HUES64 (cell line): ENCODE data around the gene TSBP1.
"Not testable (repeated sequence)": the region's sequence is repeated elsewhere in the genome, so short reads cannot be mapped to it uniquely, and the experiment has no call there.

ENCODE experiments used
- H3K27ac ChIP-seq: 2 replicates; pipeline ENCODE4 v1.7.0; 2013; ENCODE audit warnings: low read depth, low read length, inconsistent platforms
- H3K27me3 ChIP-seq: 2 replicates; pipeline ENCODE4 v1.6.1; 2013; ENCODE audit warnings: mild to moderate bottlenecking, low read length; ENCODE audit not compliant: insufficient read depth
- H3K36me3 ChIP-seq: 2 replicates; pipeline ENCODE4 v1.6.1; 2013; ENCODE audit warnings: mild to moderate bottlenecking, low read length; ENCODE audit not compliant: insufficient read depth
- H3K4me1 ChIP-seq: 2 replicates; pipeline ENCODE4 v1.6.1; 2013; ENCODE audit warnings: mild to moderate bottlenecking, low read length, moderate library complexity; ENCODE audit not compliant: insufficient read depth
- H3K4me3 ChIP-seq: 2 replicates; pipeline ENCODE4 v1.5.1; 2013; ENCODE audit warnings: mild to moderate bottlenecking, low read length, moderate library complexity
- H3K9ac ChIP-seq: 2 replicates; pipeline ENCODE4 v1.6.1; 2013; ENCODE audit warnings: mild to moderate bottlenecking, low read depth, low read length
- H3K9me3 ChIP-seq: 2 replicates; pipeline ENCODE4 v1.6.1; 2013; ENCODE audit warnings: low read depth, low read length; ENCODE audit not compliant: insufficient read depth
- WGBS: fragments of 150-250, 120-280 bp; methylation state at CpG from one replicate; pipeline ENCODE4 v1.1.7; 2013; ENCODE audit warnings: missing lambda C conversion rate; 5-methylcytosine and 5-hydroxymethylcytosine counted together

The TSBP1 gene

GRCh38 chr6:32318501-32318900 lies 53.2 kb downstream of the TSBP1 start:
- Histone ChIP-seq H3K36me3 (no peaks in the 10 kb centered on the region), H3K27ac (no peak overlapping the region), H3K27me3 (no peaks in the 10 kb centered on the region)

DNA sequence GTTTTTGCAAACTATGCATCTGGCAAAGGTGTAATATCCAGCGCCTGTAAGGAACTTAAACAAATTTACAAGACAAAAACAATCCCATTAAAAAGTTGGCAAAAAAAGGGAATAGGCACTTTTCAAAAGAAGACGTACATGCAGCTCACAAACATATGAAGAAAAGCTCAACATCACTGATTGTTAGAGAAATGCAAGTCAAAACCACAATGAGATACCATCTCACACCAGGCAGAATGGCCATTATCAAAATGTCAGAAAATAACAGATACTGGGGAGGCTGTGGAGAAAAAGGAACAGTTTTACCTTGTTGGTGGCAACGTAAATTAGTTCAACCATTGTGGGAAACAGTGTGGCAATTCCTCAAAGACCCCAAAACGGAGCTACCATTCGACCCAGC lies 54.2 kb downstream of the TSBP1 start:
- 90% methylated on average over 5 of the region's 5 CpGs for WGBS
- no peaks in the 10 kb centered on the region for H3K36me3 ChIP-seq
- H3K4me1 ChIP-seq = 0 out of 2 replicates have a peak, but pooled peaks cover 3% of the 10 kb centered on the region

More at GRCh38 chr6:32318501-32318900, 53.2 kb downstream of the TSBP1 start:
- Histone ChIP-seq H3K9me3 (no peaks in the 10 kb centered on the region), H3K4me3 (no peak overlapping the region), H3K4me1 (0 out of 2 replicates have a peak, but pooled peaks cover 3% of the 10 kb centered on the region), H3K9ac (no peak overlapping the region)

DNA sequence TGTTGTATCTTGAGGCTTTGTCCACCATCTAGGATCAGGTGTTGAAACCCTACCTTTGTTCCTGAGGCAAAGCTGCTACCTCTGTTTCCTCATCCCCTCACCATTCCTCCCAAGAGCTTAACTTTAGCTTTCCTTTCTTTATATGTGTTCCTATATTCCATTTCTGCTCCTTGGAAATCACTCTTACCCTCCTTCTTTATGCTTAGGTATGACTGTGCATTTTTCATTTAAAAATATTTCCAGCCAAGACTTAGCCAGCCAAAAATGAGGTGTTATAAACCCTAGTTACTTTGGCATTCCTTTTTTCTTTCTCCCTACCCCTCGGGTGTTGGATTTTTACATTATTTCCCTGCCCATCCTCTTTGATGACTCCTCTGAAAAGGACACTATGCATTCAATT lies 57.7 kb downstream of the TSBP1 start:
- 97% methylated on average over 1 of the region's 1 CpG for WGBS
- H3K9ac ChIP-seq = no peak overlapping the region
- 0 out of 2 replicates have a peak, but pooled peaks cover 6% of the 10 kb centered on the region for H3K4me1 ChIP-seq
- H3K9me3 ChIP-seq = no peaks in the 10 kb centered on the region
- H3K27me3 ChIP-seq = no peaks in the 10 kb centered on the region
- no peak overlapping the region for H3K4me3 ChIP-seq
- H3K36me3 ChIP-seq = no peaks in the 10 kb centered on the region
- no peak overlapping the region for H3K27ac ChIP-seq

More for the DNA sequence above, 54.2 kb downstream of the TSBP1 start:
- H3K9me3 ChIP-seq = no peaks in the 10 kb centered on the region
- H3K27ac ChIP-seq = no peak overlapping the region
- H3K4me3 ChIP-seq = no peak overlapping the region
- H3K27me3 ChIP-seq = no peaks in the 10 kb centered on the region
- H3K9ac ChIP-seq = no peak overlapping the region

DNA sequence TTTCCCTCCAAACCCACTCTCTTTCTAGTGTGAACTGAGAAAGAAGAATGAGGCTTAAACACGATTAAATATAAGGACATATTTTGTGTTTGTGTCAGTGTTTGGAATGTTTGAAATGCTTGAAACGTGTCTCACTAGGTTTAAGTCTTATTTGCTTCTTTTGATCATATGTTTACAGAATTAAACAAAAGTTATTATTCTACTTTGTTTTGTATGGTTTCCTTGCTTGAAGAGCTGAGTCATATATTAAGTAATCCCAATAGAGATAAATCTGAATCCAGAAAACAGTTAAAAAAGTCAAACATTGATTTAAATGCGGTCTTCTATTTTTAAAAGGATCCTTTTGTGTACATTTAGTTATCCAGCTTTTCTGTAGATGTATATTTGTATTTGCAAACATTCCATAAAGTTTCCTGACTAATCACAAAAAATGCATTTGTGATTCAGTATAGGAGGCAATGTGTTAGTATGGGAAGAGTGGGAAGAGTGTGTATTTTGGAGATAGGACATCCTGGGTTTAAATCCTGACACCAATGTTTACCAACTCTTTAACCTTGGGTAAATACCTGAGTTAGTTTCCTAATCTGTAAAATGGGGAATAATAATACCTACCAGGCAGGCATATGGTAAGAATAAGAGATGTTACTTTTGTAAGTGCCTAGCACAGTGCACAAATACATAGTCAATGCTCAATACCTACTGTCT lies 72.9 kb downstream of the TSBP1 start:
- peaks cover 9% of the 10 kb centered on the region for H3K4me1 ChIP-seq
- no peak overlapping the region for H3K9ac ChIP-seq
- H3K36me3 ChIP-seq = no peaks in the 10 kb centered on the region
- 92% methylated on average over 2 of the region's 3 CpGs for WGBS
- no peaks in the 10 kb centered on the region for H3K9me3 ChIP-seq
- no peak overlapping the region for H3K4me3 ChIP-seq
- no peak overlapping the region for H3K27ac ChIP-seq
- no peaks in the 10 kb centered on the region for H3K27me3 ChIP-seq

DNA sequence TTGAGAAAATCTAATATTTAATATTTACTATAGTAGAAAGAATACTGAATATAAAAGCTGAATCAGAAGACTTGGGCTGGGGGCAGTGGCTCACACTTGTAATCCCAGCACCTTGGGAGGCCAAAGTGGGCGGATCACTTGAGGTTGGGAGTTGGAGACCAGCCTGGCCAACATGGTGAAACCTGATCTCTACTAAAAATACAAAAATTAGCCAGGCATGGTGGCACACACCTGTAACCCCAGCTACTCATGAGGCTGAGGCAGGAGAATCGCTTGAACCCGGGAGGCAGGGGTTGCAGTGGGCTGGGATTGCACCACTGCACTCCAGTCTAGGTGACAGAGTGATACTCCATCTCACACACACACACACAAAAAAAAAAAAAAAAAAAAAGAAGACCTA lies 76.7 kb downstream of the TSBP1 start:
- 90% methylated on average over 3 of the region's 3 CpGs for WGBS
- H3K4me1 ChIP-seq, H3K4me3 ChIP-seq, H3K9ac ChIP-seq, H3K9me3 ChIP-seq, H3K27me3 ChIP-seq, H3K27ac ChIP-seq, H3K36me3 ChIP-seq: not testable (repeated sequence)

GRCh38 chr6:32294566-32294965 lies 77.1 kb downstream of the TSBP1 start:
- Histone ChIP-seq H3K36me3 (no peaks in the 10 kb centered on the region), H3K4me3 (no peak overlapping the region), H3K9me3 (no peaks in the 10 kb centered on the region), H3K27ac (no peak overlapping the region), H3K4me1 (no peaks in the 10 kb centered on the region), H3K27me3 (no peaks in the 10 kb centered on the region), H3K9ac (no peak overlapping the region)
- 100% methylated on average over 1 of the region's 2 CpGs for WGBS

DNA sequence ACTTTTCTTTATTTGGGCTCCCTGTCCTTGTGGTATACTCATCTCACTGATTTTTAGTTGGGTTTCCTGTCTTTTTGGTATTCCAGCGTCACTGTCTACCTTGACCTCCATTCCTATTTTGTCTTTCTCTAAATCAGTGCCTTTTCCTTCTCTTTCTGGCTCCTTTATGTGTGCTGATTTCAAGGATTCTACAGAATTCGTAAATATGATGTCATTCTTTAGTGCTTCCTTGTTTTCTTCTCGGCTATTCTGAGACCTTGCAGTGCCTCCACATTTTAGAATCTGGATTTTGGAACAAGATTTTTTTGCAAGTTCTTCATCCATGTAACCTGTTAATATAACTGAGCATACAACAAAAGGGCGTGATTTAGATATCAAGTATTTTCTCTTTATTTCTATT lies 78.0 kb downstream of the TSBP1 start:
- Histone ChIP-seq H3K36me3 (no peaks in the 10 kb centered on the region), H3K27me3 (no peaks in the 10 kb centered on the region), H3K4me3 (no peak overlapping the region), H3K9ac (no peak overlapping the region), H3K4me1 (no peaks in the 10 kb centered on the region), H3K9me3 (no peaks in the 10 kb centered on the region), H3K27ac (no peak overlapping the region)
- 100% methylated on average over 4 of the region's 4 CpGs for WGBS

DNA sequence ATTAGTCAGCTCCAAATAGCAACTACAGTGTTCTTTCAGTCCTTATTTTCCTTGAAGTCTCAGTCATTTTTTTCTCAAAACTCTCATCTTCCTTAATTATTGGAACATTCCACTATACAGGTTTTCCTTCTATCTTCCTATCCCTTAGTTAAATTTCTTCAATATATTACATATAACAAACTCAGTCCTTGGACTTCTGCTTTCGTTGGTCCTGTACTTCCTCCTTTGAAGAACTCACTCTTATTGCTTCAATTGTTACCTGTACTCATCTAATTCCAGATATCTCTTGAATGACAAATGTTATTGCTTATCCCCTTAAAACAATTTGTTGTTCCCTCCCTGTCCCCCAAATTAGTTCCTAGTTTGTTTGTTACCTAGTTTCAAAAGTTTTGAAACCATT lies 80.2 kb downstream of the TSBP1 start:
- H3K4me3 ChIP-seq = no peak overlapping the region
- no peak overlapping the region for H3K27ac ChIP-seq
- WGBS = 88% methylated on average over 1 of the region's 1 CpG
- H3K9me3 ChIP-seq = no peaks in the 10 kb centered on the region
- H3K9ac ChIP-seq = no peak overlapping the region
- H3K4me1 ChIP-seq = no peaks in the 10 kb centered on the region
- H3K27me3 ChIP-seq = no peaks in the 10 kb centered on the region
- no peaks in the 10 kb centered on the region for H3K36me3 ChIP-seq

DNA sequence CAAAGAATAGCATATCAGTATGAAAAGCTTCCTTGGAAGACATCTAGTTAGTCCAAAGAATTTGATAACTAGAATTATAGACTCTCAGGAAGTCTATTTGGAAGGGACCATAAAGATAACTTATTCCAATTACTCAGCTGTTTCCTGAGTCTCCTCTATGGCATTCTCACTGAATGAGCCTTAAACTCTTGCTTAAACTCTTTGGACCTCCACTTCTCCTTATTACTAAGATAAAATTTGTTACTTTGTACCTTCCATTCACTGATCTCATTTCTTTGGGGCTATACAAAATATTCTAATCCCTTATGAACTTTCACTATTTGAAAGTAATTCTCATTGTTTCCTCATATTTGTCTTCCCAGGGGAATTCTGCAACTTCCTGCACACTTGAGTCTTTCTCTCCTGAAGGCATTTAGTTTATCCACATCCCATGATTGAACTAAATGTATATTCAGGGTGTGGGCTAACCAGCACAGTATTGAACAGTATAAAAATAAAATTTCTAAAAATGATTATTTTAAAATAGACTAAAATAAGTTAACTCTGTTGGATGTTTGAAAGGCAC lies 80.7 kb downstream of the TSBP1 start:
- Histone ChIP-seq H3K9me3 (no peaks in the 10 kb centered on the region), H3K27me3 (no peaks in the 10 kb centered on the region), H3K4me3 (no peak overlapping the region), H3K27ac (no peak overlapping the region), H3K9ac (no peak overlapping the region), H3K4me1 (no peaks in the 10 kb centered on the region), H3K36me3 (no peaks in the 10 kb centered on the region)

DNA sequence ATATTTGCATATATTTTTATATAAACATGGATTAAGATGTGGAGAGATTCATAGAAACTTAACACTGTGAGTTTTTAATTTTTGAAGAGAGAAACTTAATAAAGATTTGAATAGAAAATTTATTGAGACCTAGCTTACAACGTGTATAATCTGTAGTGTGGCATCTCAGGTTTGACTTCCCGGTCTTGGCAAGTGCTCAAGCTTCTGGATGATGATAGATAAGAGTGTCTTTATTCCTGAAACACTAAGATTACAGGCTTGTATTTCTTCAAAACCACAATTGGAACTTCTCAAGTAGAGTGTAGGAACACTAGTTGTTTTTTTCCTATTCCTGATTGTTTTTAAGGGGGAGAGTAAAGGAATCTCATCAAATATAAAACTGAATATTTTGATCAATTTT lies 83.3 kb downstream of the TSBP1 start:
- no peaks in the 10 kb centered on the region for H3K4me1 ChIP-seq

GRCh38 chr6:32273801-32274577 lies 97.7 kb downstream of the TSBP1 start:
- H3K36me3 ChIP-seq, H3K4me3 ChIP-seq, H3K9ac ChIP-seq, H3K9me3 ChIP-seq, H3K27ac ChIP-seq, H3K4me1 ChIP-seq, H3K27me3 ChIP-seq: not testable (repeated sequence)
- WGBS = 83% methylated on average over 1 of the region's 2 CpGs

More for the DNA sequence above, 83.3 kb downstream of the TSBP1 start:
- H3K9ac ChIP-seq = no peak overlapping the region
- no peak overlapping the region for H3K27ac ChIP-seq
- no peaks in the 10 kb centered on the region for H3K27me3 ChIP-seq
- H3K36me3 ChIP-seq = no peaks in the 10 kb centered on the region
- H3K4me3 ChIP-seq = no peak overlapping the region
- 80% methylated on average over 2 of the region's 2 CpGs for WGBS
- H3K9me3 ChIP-seq = no peaks in the 10 kb centered on the region
